Astrocyte (in vitro differentiated cells and primary cell): ENCODE results near the gene PELI2. TPM values are rescaled to one million over a fixed set of nuclear protein-coding genes. Genes with fewer than 3 reads are reported as not detected.

ENCODE experiments used
- DNase-seq: peaks from one replicate; pipeline ENCODE4 v3.0.0-alpha.2; 2010; ENCODE audit warnings: low read depth
- FAIRE-seq: peaks from 2 replicates; lab custom pipeline; 2011; peaks lifted over from hg19 to GRCh38; lab: Jason Lieb, UNC
- H2AFZ ChIP-seq: 2 replicates; pipeline ENCODE4 v1.6.0; 2012; ENCODE audit warnings: low read depth, low read length, inconsistent platforms
- H3K27ac ChIP-seq: 2 replicates; pipeline ENCODE4 v1.5.1; 2011; ENCODE audit warnings: low read depth, low read length, inconsistent platforms
- H3K27me3 ChIP-seq: 2 replicates; pipeline ENCODE4 v1.6.0; 2011; ENCODE audit warnings: low read length, inconsistent platforms; ENCODE audit not compliant: insufficient read depth
- H3K36me3 ChIP-seq: 2 replicates; pipeline ENCODE4 v1.5.1; 2011; ENCODE audit warnings: low read length, inconsistent platforms; ENCODE audit not compliant: insufficient read depth
- H3K4me1 ChIP-seq: 2 replicates; pipeline ENCODE4 v1.5.1; 2011; ENCODE audit warnings: low read length, inconsistent platforms; ENCODE audit not compliant: insufficient read depth
- H3K4me2 ChIP-seq: 2 replicates; pipeline ENCODE4 v1.6.0; 2012; ENCODE audit warnings: low read length, inconsistent platforms
- H3K4me3 ChIP-seq: 2 replicates; pipeline ENCODE4 v1.5.1; 2011; ENCODE audit warnings: low read depth, mild to moderate bottlenecking, low read length, inconsistent platforms; ENCODE audit not compliant: insufficient read depth
- H3K79me2 ChIP-seq: 2 replicates; pipeline ENCODE4 v1.6.0; 2012; ENCODE audit warnings: mild to moderate bottlenecking, low read length, inconsistent platforms; ENCODE audit not compliant: insufficient read depth
- H3K9ac ChIP-seq: 2 replicates; pipeline ENCODE4 v1.6.0; 2012; ENCODE audit warnings: mild to moderate bottlenecking, low read length, inconsistent platforms
- H3K9me3 ChIP-seq: 2 replicates; pipeline ENCODE4 v1.5.1; 2012; ENCODE audit warnings: low read depth, mild to moderate bottlenecking, low read length, inconsistent platforms; ENCODE audit not compliant: insufficient read depth
- H4K20me1 ChIP-seq: 2 replicates; pipeline ENCODE4 v1.6.0; 2012; ENCODE audit warnings: low read length, inconsistent platforms; ENCODE audit not compliant: insufficient read depth
- H3K27ac Mint-ChIP-seq: one replicate; pipeline ENCODE4 v1.8.0; 2021; ENCODE audit warnings: mild to moderate bottlenecking, mixed read lengths; ENCODE audit not compliant: unreplicated experiment
- H3K27me3 Mint-ChIP-seq: one replicate; pipeline ENCODE4 v1.8.0; 2021; ENCODE audit warnings: low read depth, mixed read lengths; ENCODE audit not compliant: unreplicated experiment
- H3K36me3 Mint-ChIP-seq: one replicate; pipeline ENCODE4 v1.8.0; 2021; ENCODE audit warnings: low read depth, mixed read lengths; ENCODE audit not compliant: unreplicated experiment
- H3K4me1 Mint-ChIP-seq: one replicate; pipeline ENCODE4 v1.8.0; 2021; ENCODE audit warnings: low read depth, mixed read lengths; ENCODE audit not compliant: unreplicated experiment
- H3K4me3 Mint-ChIP-seq: one replicate; pipeline ENCODE4 v1.8.0; 2021; ENCODE audit warnings: mild to moderate bottlenecking, moderate library complexity, mixed read lengths; ENCODE audit not compliant: unreplicated experiment
- H3K9me3 Mint-ChIP-seq: one replicate; pipeline ENCODE4 v1.8.0; 2021; ENCODE audit warnings: mild to moderate bottlenecking, mixed read lengths; ENCODE audit not compliant: unreplicated experiment
- CTCF ChIP-seq: IDR thresholded peaks from 2 replicates; pipeline ENCODE4 v1.5.1; 2011; ENCODE audit warnings: low read depth, mild to moderate bottlenecking, inconsistent platforms, low read length, moderate library complexity; ENCODE audit not compliant: insufficient read depth
- EZH2 ChIP-seq: IDR thresholded peaks from 2 replicates; pipeline ENCODE4 v1.6.1; 2012; ENCODE audit warnings: mild to moderate bottlenecking, low read length, inconsistent platforms; ENCODE audit not compliant: insufficient read depth
- total RNA-seq: library from RNA; stranded (reverse); gene quantifications from 2 replicates; pipeline ENCODE4 v1.2.1, GENCODE V29; 2021

The PELI2 gene
- total RNA-seq, 1 donor from 2014 or later = 5.3 TPM

DNA sequence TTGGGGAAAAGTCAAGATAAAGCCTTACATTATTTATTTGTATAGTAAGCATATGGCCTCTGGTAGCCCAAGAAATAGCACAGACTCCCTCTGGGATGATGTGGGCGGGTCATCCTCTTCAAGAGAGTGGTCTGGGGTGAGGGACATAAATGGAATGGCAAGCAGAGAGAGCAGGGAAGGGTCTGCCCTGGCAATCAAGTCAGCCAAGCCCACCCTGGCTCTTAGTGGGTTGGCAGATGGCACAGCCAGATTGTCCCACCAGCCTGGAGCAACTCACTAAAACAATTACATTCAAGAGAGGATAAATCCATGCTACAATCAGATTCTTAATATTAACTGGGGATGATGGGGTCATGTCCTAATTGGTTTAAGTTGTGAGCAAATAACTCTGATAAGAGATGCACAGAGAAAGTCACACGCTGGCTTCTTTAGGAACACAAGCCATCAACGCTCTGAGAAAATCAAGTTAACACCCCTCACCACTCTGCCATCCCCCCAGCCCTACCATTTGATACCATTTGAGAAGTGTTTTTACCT lies 2.8 kb upstream of the PELI2 start:
- DNase-seq (no peak), FAIRE-seq (no peak)
- Mint-ChIP-seq H3K4me1 (peaks cover 8% of the 10 kb centered on the region), H3K27me3 (no peaks in the 10 kb centered on the region), H3K4me3 (no peak overlapping the region), H3K36me3 (no peaks in the 10 kb centered on the region), H3K27ac (no peak overlapping the region), H3K9me3 (peaks cover 2% of the 10 kb centered on the region)
- peaks cover 11% of the 10 kb centered on the region for H3K79me2 ChIP-seq
- TF ChIP-seq CTCF (no peak), EZH2 (no peak)
- H3K4me1 ChIP-seq = peaks cover 12% of the 10 kb centered on the region
- H3K27me3 ChIP-seq = no peaks in the 10 kb centered on the region
- H3K36me3 ChIP-seq = no peaks in the 10 kb centered on the region
- no peak overlapping the region for H3K9ac ChIP-seq
- H3K9me3 ChIP-seq = no peaks in the 10 kb centered on the region
- H3K4me2 ChIP-seq = no peak overlapping the region
- H3K4me3 ChIP-seq = no peak overlapping the region
- H4K20me1 ChIP-seq = peaks cover 2% of the 10 kb centered on the region
- no peak overlapping the region for H2AFZ ChIP-seq
- H3K27ac ChIP-seq = no peak overlapping the region

DNA sequence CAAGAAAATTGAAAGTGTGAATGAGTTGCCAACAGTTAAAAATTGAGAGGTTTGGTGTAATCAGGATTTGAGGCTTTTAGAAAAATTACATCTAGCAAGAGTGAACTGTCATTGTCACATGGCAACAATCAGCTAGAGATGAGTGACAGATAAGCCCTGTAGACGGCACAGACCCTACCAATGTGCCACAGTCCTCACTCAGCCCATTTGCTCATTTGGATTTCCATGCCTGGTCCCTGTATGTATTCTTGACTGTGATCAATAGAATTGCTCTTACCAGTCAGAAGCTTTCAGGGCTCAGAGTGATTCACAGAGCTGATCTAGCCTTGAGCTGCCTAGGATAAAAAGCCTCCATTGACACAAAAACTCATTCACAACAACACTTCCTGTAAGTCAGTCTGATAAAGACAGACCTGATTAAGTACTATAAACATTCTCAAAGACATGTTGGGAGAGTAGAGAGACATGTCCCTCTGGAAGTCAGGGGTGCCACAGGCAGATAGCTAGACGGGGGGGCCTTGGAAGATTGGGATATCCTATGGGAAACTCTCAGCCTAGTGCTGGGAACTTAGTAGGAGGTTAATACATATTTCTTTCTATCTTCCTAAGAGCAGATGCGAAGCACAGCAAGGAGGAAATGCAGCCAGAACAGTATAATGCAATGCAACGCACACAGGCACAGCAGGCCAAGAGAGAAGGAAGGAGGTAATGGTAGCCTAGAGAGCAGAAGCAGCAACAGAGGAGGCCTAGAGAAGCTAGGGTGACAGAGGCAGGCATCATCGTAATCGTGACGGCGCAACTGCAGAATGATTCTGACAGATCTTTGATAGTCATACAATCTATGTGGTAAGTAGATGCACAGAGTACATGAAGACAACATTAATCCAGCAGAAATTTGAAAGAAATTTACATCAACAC lies 2.0 kb upstream of the PELI2 start:
- H3K27me3 ChIP-seq = no peaks in the 10 kb centered on the region
- no peak overlapping the region for H3K9ac ChIP-seq
- H3K4me2 ChIP-seq = no peak overlapping the region
- no peak overlapping the region for H2AFZ ChIP-seq
- Mint-ChIP-seq H3K27ac (no peak overlapping the region), H3K27me3 (no peaks in the 10 kb centered on the region), H3K36me3 (no peaks in the 10 kb centered on the region), H3K4me3 (no peak overlapping the region), H3K9me3 (peaks cover 2% of the 10 kb centered on the region), H3K4me1 (peaks cover 8% of the 10 kb centered on the region)
- DNase-seq (no peak), FAIRE-seq (no peak)
- H3K4me3 ChIP-seq = no peak overlapping the region
- no peaks in the 10 kb centered on the region for H3K36me3 ChIP-seq
- H3K79me2 ChIP-seq = peaks cover 19% of the 10 kb centered on the region
- H3K9me3 ChIP-seq = no peaks in the 10 kb centered on the region
- TF ChIP-seq EZH2 (no peak), CTCF (no peak)
- H3K27ac ChIP-seq = no peak overlapping the region
- peaks cover 15% of the 10 kb centered on the region for H3K4me1 ChIP-seq
- peaks cover 6% of the 10 kb centered on the region for H4K20me1 ChIP-seq
